ENCODE measurements around the gene TMEM168. TPM values are rescaled to one million over a fixed set of nuclear protein-coding genes. Genes with fewer than 3 reads are reported as not detected.

The TMEM168 gene
- polyA plus RNA-seq, 1 donor (not counting 4 experiments of a cell fraction or from before 2014, with no cell fraction given): 32.8 TPM

- Histone ChIP-seq H2AFZ (ENCODE audit: control insufficient read depth, low read length) (no peak overlapping the region), H3K36me3 (ENCODE audit: control insufficient read depth in 2 of 2, extremely low read depth in 1 of 2, insufficient read depth in 2 of 2, low read length in 2 of 2) (peaks cover 0 to 4% of the 10 kb centered on the region in 2 experiments), H3K9me3 (ENCODE audit: control insufficient read depth, low read depth, low read length) (no peaks in the 10 kb centered on the region), H4K20me1 (ENCODE audit: control insufficient read depth, extremely low read depth, insufficient read depth, low read length) (no peaks in the 10 kb centered on the region), H3K4me3 (ENCODE audit: control insufficient read depth in 2 of 3, extremely low read depth in 1 of 3, insufficient read depth in 2 of 3, low read depth in 1 of 3, low read length in 3 of 3) (no peak overlapping the region), H3K4me2 (ENCODE audit: control insufficient read depth, extremely low read depth, insufficient read depth, low read depth, low read length) (no peak overlapping the region), H3K27ac (ENCODE audit: control insufficient read depth, insufficient read depth, low read length) (no peak overlapping the region), H3K79me2 (ENCODE audit: control insufficient read depth, insufficient read depth, low read length) (no peaks in the 10 kb centered on the region), H3K9ac (ENCODE audit: control insufficient read depth, extremely low read depth, insufficient read depth, low read length) (no peak overlapping the region), H3K27me3 (ENCODE audit: control insufficient read depth, extremely low read depth, insufficient read depth, low read length) (no peaks in the 10 kb centered on the region), H3K4me1 (ENCODE audit: control insufficient read depth, extremely low read depth, insufficient read depth, low read length) (no peaks in the 10 kb centered on the region), H3K9me1 (ENCODE audit: control insufficient read depth, extremely low read depth, insufficient read depth, low read length) (no peaks in the 10 kb centered on the region)
- FAIRE-seq (no peak), DNase-seq (ENCODE audit: low read depth, low spot score) (no peak)
- dilution Hi-C loops (cut with MboI; ENCODE audit: extremely low pct_ligation_motif_present, low sequenced_read_pairs): no loop called here
- TF ChIP-seq CTCF (optimal IDR thresholded peaks at IDR 0.05 in 1 of 3, IDR thresholded peaks at IDR 0.05 in 1 of 3, conservative IDR thresholded peaks at IDR 0.05 in 1 of 3; ENCODE audit: extremely low read depth in 1 of 3, insufficient read depth in 2 of 3, low read length in 3 of 3): no peak
Observed at GRCh38 chr7:112753298-112753697, 36.9 kb downstream of the TMEM168 start.

GRCh38 chr7:112752576-112752975 lies 37.6 kb downstream of the TMEM168 start:
- FAIRE-seq (no peak), DNase-seq (ENCODE audit: low read depth, low spot score) (no peak)
- H3K9ac ChIP-seq (ENCODE audit: control insufficient read depth, extremely low read depth, insufficient read depth, low read length): no peak overlapping the region
- H3K4me2 ChIP-seq (ENCODE audit: control insufficient read depth, extremely low read depth, insufficient read depth, low read depth, low read length): no peak overlapping the region
- H3K27me3 ChIP-seq (ENCODE audit: control insufficient read depth, extremely low read depth, insufficient read depth, low read length): no peaks in the 10 kb centered on the region
- H3K27ac ChIP-seq (ENCODE audit: control insufficient read depth, insufficient read depth, low read length): no peak overlapping the region
- no peak for TF ChIP-seq CTCF (optimal IDR thresholded peaks at IDR 0.05 in 1 of 3, IDR thresholded peaks at IDR 0.05 in 1 of 3, conservative IDR thresholded peaks at IDR 0.05 in 1 of 3; ENCODE audit: extremely low read depth in 1 of 3, insufficient read depth in 2 of 3, low read length in 3 of 3)
- TF ChIP-seq EZH2 (IDR thresholded peaks at IDR 0.05; ENCODE audit: low read length): no peak
- H4K20me1 ChIP-seq (ENCODE audit: control insufficient read depth, extremely low read depth, insufficient read depth, low read length): no peaks in the 10 kb centered on the region
- H3K9me1 ChIP-seq (ENCODE audit: control insufficient read depth, extremely low read depth, insufficient read depth, low read length): no peaks in the 10 kb centered on the region
- no peak overlapping the region for H2AFZ ChIP-seq (ENCODE audit: control insufficient read depth, low read length)
- no peak overlapping the region for H3K4me3 ChIP-seq (ENCODE audit: control insufficient read depth in 2 of 3, extremely low read depth in 1 of 3, insufficient read depth in 2 of 3, low read depth in 1 of 3, low read length in 3 of 3)
- no peaks in the 10 kb centered on the region for H3K79me2 ChIP-seq (ENCODE audit: control insufficient read depth, insufficient read depth, low read length)
- H3K4me1 ChIP-seq (ENCODE audit: control insufficient read depth, extremely low read depth, insufficient read depth, low read length): no peaks in the 10 kb centered on the region
- peaks cover 0 to 2% of the 10 kb centered on the region in 2 experiments for H3K36me3 ChIP-seq (ENCODE audit: control insufficient read depth in 2 of 2, extremely low read depth in 1 of 2, insufficient read depth in 2 of 2, low read length in 2 of 2)
- dilution Hi-C loops (cut with MboI; ENCODE audit: extremely low pct_ligation_motif_present, low sequenced_read_pairs): no loop called here
- H3K9me3 ChIP-seq (ENCODE audit: control insufficient read depth, low read depth, low read length): no peaks in the 10 kb centered on the region
